Measurements from ENCODE around the gene ANO2.

Gene ANO2

DNA sequence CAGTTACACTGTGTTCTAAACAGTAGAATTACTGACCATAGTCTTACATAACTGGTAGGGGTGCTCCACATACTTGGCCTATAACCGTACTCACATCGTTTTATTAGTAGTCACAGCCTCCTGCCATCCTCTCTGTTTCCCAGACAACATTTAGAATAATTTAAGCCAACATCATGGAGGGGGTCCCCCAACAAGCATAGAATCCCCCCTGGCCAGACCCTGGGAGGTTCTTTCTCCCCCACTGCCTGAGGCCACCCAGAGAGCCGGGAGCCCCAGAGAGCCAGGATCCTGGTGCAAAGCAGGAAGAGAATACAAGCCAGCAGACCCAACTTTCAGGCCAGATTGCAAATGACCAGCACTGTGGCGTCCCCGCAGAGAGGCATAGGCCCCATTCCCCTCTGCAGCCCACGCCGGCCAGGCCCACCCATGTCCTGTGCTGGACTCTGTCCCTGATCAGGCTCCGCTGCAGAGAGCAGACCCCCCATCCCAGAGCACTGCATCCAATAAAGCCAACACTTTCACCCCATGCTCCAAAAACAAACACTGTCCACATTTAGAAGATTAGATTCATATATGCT is 317.9 kb downstream of the ANO2 start:
- no peak for DNase-seq (ENCODE audit: low read depth in 2 of 2, low spot score in 1 of 2)

GRCh38 chr12:5626151-5626550 is 318.9 kb downstream of the ANO2 start:
- DNase-seq (ENCODE audit: low read depth in 2 of 2, low spot score in 1 of 2) = no peak

- no peak for DNase-seq (ENCODE audit: low read depth in 2 of 2, low spot score in 1 of 2)
Measured at GRCh38 chr12:5624486-5625272, 320.4 kb downstream of the ANO2 start.

- DNase-seq (ENCODE audit: low read depth in 2 of 2, low spot score in 1 of 2) = no peak
Measured at GRCh38 chr12:5623411-5623810, 321.6 kb downstream of the ANO2 start.

- no peak for DNase-seq (ENCODE audit: low read depth in 2 of 2, low spot score in 1 of 2)
Measured at GRCh38 chr12:5622280-5622679, 322.8 kb downstream of the ANO2 start.

GRCh38 chr12:5621329-5621728 is 323.7 kb downstream of the ANO2 start:
- DNase-seq (ENCODE audit: low read depth in 2 of 2, low spot score in 1 of 2) = no peak

- DNase-seq (ENCODE audit: low read depth in 2 of 2, low spot score in 1 of 2) = no peak
Measured at GRCh38 chr12:5620896-5621295, 324.2 kb downstream of the ANO2 start.

- no peak for DNase-seq (ENCODE audit: low read depth in 2 of 2, low spot score in 1 of 2)
Measured at GRCh38 chr12:5619628-5620027, 325.4 kb downstream of the ANO2 start.

- no peak for DNase-seq (ENCODE audit: low read depth in 2 of 2, low spot score in 1 of 2)
Measured at GRCh38 chr12:5616854-5617253, 328.2 kb downstream of the ANO2 start.

GRCh38 chr12:5615760-5616159 is 329.3 kb downstream of the ANO2 start:
- no peak for DNase-seq (ENCODE audit: low read depth in 2 of 2, low spot score in 1 of 2)

DNA sequence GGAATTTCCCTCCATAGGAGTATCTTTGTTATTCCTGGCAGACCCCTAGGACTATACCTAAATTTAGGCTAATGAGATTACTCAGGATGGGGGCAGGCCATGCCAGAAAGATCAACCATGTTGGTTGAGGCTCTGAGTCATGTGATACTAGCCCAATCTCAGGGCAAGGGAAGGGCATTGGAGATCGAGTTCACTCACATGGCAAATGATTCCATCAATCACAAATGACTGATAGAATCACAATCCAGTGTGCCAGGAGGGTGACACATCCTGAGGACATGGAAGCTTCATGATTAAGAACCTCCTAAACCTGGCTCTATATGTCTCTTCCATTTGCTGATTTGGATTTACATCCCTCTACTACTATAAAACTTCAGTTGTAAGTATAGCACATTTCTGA is 330.8 kb downstream of the ANO2 start:
- no peak for DNase-seq (ENCODE audit: low read depth in 2 of 2, low spot score in 1 of 2)

GRCh38 chr12:5612556-5613410 is 332.3 kb downstream of the ANO2 start:
- no peak for DNase-seq (ENCODE audit: low read depth in 2 of 2, low spot score in 1 of 2)

GRCh38 chr12:5611162-5611561 is 333.9 kb downstream of the ANO2 start:
- no peak for DNase-seq (ENCODE audit: low read depth in 2 of 2, low spot score in 1 of 2)

- DNase-seq (ENCODE audit: low read depth in 2 of 2, low spot score in 1 of 2) = no peak
Measured at GRCh38 chr12:5599378-5599777, 345.7 kb downstream of the ANO2 start.

DNA sequence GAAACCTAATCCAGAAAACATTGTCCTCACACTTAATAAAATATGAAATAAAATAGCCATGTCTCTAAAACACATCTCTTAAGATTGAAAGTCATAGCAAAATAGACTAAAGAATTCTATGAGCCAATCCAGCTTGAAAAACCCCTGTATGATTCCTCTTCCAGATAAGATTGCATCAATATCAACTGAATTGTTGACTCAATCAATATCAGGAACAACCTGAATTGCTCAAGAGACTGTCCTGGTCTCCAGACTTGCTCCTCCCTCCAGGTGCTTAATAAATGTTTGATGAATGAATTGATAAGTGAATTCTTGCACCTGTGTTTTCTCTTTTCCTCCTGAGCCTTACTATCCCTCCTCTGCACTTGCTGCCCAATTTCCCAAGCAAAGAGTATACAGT is 351.1 kb downstream of the ANO2 start:
- DNase-seq (ENCODE audit: low read depth in 2 of 2, low spot score in 1 of 2) = no peak

DNA sequence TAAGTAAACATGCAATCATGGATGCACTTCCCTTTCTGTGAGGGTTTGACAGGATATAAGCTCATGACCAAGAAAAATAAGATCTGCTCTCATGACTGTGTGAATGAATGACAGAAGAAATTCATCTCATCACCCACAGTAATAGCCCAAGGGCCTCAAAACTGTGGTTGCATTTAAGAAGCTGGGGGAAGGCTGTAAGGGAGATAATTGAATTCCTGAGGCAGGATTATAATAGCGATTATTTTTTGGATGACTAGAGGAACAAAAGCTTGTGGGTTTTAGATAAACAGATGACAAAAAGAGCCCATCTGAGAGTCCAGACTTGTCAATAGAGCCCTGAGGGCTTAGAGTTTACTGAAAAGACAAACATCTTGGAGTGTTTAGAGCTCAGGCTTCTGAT is 352.0 kb downstream of the ANO2 start:
- no peak for DNase-seq (ENCODE audit: low read depth in 2 of 2, low spot score in 1 of 2)

- no peak for DNase-seq (ENCODE audit: low read depth in 2 of 2, low spot score in 1 of 2)
Measured at GRCh38 chr12:5592310-5592709, 352.7 kb downstream of the ANO2 start.

DNA sequence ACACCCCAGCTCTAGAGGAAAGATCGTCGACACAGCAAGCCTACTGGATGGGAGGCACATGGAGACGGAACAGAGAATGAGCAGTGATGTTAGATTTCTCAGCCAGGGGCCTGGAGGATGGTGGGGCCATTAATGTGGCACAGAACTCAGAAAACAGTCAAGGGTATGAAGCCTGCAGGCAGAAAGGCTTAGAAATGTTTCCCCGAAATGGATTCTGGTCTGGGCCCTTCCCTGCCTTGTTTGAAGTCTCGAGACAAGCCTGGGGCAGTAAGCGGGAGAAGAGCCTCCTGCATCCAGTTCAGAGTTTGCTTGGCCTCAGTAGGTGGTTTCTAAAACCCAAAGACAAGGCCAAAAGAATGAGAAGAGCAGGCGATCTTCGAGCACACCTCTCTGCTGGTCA is 354.7 kb downstream of the ANO2 start:
- DNase-seq (ENCODE audit: low read depth in 2 of 2, low spot score in 1 of 2) = no peak

DNA sequence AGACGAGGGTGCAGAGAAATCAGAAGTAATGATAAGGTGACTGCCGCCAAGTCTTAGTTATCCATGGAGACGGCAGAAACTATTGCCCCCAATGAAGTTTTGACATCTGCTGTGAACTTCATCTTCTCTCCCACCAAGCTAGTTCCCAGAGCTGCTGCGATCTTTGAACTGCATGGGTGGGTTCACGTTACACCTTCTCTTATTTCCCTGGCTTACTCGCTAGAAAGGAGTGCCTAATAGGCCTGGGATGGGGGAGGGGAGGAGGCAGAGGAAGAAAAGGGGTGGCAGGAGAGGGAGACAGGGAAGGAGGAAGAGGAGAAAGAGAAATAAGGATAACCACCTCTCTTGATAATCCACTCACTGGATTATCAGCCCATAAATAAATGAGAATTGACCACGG is 356.0 kb downstream of the ANO2 start:
- DNase-seq (ENCODE audit: low read depth in 2 of 2, low spot score in 1 of 2) = no peak

- no peak for DNase-seq (ENCODE audit: low read depth in 2 of 2, low spot score in 1 of 2)
Measured at GRCh38 chr12:5588591-5588990, 356.5 kb downstream of the ANO2 start.

DNA sequence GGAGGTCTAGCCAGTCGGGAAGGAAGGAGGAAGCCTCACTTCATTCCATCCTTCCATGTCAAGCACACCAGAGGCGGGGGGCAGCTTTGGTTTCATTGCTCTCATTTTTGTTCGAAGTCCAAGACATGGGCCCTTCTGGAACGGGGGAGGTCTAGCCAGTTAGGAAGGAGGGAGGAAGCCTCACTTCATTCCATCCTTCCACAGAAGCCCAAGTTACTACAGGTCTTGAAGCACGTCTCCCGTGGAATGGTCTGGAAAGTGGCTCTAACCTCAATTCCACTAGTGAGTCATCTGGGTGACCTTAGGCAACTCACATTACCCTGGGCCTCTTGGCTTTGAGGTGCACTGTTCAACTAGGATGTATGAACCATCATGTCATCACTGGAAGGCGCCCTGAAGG is 356.9 kb downstream of the ANO2 start:
- DNase-seq (ENCODE audit: low read depth in 2 of 2, low spot score in 1 of 2) = no peak

DNA sequence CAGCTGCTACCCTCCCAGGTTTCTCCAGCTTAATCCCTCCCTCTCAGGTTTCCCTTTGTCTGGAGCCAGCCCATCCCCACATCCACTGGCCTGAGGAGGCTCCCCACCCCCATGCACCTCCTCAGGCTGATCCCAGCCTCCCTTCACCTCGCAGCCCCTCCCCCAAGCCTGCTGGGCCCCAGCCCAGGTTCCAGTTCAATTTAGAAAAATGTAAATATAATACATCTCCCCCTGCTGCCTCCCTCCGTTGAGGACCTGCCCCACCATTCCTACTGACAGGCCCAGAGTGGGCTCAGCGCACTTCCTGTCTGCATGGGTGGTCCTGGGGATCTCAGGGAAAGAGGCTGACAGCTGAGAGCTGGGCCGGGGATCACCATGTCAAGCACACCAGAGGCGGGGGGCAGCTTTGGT is 357.3 kb downstream of the ANO2 start:
- no peak for DNase-seq (ENCODE audit: low read depth in 2 of 2, low spot score in 1 of 2)

All from stimulated activated CD8-positive, alpha-beta memory T cell treated with anti-CD3 and anti-CD28 coated beads, Interleukin-4, amount 100 ng/mL, for 4 hours (primary cell).